Activated gamma-delta T cell treated with anti-CD3 and anti-CD28 coated beads, Interleukin-2, amount 50 U/mL, for 16 hours (primary cell): ENCODE results near the gene SPEM2.
A peak's percentile ranks its signal among the peaks of the same experiment; 100 is the strongest.

Source experiments
- DNase-seq: peaks from one replicate; pipeline ENCODE4 v3.0.0-alpha.2; 2020; ENCODE audit warnings: low read depth

The SPEM2 gene

DNA sequence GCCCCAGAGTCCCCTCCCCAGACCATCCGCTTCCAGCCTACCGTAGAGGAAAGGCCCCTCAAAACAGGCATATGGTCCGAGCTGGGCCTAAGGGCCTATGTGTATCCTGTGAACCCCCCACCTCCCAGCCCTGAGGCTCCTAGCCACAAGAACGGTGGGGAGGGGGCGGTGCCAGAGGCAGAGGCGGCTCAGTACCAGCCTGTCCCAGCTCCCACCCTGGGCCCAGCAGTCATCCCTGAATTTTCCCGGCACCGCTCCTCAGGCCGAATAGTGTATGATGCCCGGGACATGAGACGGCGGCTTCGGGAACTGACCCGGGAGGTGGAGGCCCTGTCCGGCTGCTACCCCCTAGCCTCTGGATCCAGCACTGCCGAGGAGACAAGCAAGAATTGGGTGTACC is 4.2 kb upstream of the SPEM2 start:
- DNase-seq: no peak

DNA sequence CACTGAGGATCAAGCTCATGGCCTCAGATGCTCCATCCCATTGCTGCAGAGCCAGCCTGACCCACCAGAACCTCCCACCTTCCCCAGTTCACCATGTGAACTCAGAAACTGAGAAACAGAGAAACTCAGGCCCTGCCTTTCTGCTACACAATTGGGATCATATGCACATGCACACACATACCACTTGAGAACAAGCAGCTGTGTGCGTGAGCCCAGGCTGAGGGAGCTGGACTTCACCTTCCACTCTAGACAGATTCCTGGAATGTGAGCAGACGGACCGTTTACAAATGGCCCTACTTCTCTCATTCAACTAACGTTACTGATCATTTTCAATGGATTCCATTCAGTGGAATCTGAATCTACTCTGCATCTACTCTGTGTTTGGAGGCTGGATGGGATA is 1.7 kb upstream of the SPEM2 start:
- DNase-seq: no peak

DNA sequence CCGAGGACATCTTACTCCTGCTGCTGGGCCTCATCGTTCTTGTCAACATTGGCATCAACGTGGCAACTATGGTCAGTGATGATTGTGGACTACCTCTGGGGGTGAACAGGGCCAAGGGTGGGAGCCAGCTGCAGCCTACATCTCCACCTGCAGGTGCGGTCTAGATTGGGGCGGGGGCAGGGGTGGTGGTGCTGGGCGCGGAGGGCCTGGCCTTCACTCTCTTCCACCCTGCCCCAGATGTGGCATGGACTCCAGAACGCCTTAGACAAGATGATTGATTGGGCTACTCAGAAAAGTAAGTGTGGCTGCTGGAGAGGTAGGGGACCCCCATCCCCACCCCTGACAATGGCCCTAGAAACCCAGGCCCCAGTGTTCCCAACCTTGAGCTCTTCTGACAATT is 340 bp downstream of the SPEM2 start:
- no peak for DNase-seq

- DNase-seq: no peak
Observed at GRCh38 chr17:7426203-7426863, 917 bp downstream of the SPEM2 start.

DNA sequence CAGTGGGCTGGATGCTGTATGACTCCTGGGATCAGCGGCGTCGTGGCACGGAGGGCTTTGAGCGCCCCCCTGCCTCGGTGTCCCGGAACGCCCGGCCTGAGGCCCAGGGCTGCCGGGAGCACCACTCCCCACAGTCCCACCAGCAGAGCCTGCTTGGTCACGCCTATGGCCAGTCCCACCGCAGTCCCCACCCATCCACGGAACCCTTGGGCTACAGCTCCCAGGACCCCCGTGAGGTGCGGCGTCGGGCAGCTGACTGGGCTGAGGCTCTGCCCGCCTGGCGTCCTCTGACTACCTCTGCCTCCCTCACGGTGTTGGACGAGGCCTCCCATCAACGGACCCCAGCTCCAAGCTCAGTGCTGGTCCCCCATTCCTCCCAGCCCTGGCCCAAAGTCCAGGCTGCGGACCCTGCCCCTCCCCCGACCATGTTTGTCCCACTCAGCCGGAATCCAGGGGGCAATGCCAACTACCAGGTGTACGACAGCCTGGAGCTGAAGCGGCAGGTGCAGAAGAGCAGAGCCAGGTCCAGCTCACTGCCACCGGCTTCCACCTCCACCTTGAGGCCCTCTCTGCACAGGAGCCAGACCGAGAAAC is 1.6 kb downstream of the SPEM2 start:
- no peak for DNase-seq

- no peak for DNase-seq
Observed at GRCh38 chr17:7427549-7427948, 2.1 kb downstream of the SPEM2 start.

- DNase-seq: no peak
Observed at GRCh38 chr17:7428557-7428956, 3.1 kb downstream of the SPEM2 start, which contains the start of gene SPEM3. Gene SPEM3, plus strand, starts transcription at chr17:7428857. Its CDS starts 46 bp downstream, at chr17:7428903.

DNA sequence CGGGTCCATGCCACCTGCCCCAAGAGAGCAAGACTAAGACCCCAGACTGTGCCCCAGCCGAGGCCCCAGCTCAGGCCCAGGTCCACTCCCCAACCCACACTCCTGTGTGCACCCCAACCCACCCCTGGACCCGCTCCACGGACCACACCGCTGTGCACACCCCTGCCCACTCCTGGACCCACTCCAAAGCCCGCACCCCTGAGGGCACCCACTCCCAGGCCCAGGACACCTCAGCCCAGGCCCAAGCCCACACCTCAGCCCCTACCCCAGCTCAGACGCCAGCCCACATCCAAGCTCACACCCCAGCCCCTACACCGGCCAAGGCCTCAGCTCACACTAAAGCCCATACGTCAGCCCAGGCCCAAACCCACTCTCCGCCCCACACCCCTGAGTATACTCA is 4.3 kb downstream of the SPEM2 start:
- no peak for DNase-seq

DNA sequence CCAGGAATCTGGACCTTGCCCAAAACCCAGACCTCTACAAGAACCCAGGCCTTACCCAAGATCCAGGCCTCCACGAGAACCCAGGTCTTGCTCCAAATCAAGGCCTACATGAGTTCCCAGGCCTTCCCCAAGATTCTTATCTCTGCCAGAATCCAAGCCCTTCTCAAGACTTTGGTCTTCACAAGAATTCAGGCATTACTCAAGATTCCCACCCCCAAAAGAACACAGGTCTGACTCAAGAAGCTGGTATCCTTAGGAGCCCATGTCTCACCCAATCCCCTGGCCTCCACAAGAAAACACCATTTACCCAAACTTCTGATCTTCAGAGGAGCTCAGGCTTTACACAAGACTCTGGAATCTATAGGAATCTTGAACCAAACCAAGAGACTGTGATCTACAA is 5.8 kb downstream of the SPEM2 start:
- DNase-seq: no peak

GRCh38 chr17:7432296-7432695 is 6.9 kb downstream of the SPEM2 start:
- DNase-seq: no peak

DNA sequence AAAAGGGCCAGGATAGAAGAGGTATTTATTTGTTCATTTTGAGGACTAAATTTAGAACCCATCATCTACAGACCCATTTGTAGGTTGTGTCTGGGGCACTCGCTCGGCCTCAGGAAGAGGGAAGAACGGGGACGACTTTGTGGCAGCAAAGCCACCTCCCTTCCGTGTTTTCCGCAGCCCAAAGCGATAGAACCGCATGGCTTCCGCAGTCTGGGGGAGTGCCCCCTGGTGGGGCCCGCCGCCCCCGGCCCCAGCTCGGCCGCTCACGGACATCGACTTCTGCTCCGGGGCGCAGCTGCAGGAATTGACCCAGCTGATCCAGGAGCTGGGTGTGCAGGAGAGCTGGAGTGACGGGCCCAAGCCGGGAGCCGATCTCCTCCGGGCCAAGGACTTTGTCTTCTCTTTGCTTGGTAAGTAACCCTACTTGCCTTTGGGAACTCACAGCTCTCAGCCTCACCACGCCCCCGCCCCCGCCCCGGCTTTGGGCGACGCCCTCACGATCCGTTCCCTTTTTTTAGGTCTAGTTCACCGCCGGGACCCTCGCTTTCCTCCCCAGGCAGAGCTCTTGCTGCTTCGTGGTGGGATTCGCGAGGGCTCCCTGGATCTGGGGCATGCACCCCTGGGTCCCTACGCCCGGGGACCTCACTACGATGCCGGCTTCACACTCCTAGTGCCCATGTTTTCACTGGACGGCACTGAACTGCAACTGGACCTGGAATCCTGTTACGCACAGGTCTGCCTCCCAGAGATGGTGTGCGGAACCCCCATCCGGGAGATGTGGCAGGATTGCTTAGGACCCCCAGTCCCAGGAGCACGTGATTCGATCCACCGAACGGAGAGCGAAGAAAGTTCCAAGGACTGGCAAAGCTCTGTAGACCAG is 10.5 kb downstream of the SPEM2 start:
- peak; percentile 27 for DNase-seq

DNA sequence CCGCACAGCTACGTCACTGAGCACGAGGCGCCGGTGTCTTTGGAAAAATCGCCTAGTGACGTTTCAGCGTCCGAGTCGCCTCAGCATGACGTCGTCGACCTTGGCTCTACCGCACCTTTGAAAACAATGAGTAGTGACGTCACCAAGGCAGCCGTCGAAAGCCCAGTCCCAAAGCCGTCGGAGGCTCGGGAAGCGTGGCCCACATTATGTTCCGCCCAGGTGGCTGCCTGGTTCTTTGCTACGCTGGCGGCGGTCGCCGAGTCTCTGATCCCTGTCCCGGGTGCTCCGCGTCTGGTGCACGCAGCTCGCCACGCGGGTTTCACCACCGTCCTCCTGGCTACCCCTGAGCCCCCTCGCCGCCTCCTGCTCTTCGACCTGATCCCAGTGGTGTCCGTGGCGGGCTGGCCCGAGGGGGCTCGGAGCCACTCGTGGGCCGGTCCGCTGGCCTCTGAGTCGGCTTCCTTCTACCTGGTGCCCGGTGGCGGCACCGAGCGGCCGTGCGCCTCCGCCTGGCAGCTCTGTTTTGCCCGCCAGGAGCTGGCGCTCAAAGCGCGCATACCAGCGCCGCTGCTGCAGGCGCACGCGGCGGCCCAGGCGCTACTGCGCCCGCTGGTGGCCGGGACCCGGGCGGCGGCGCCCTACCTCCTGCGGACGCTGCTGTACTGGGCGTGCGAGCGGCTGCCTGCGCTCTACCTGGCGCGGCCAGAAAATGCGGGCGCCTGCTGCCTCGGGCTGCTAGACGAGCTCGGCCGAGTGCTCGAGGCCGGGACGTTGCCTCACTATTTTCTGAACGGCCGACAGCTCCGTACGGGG is 11.3 kb downstream of the SPEM2 start:
- DNase-seq: peak; percentile 65

DNA sequence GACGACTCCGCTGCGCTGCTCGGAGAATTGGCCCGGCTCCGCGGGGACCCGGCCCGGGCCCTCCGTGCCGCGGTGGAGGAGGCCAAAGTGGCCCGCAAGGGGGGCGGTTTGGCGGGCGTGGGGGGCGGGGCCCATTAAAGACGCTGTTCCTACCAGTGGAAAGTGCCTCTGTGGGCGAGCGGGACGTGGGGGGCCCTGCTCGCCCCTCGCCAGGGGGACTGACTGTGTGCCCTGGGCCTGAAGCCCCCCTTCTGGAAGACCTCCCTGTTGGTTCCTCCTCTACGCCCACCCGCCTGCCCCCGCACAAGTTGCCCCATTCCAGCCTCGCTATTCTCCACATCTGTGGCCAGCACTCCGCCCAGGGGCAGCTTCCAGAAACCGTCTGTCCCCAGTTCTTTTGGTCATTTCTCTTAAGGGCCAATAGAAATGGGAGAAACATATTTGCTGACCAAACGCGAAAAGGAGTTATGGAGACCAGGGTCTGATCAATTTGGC is 12.0 kb downstream of the SPEM2 start:
- DNase-seq: no peak

DNA sequence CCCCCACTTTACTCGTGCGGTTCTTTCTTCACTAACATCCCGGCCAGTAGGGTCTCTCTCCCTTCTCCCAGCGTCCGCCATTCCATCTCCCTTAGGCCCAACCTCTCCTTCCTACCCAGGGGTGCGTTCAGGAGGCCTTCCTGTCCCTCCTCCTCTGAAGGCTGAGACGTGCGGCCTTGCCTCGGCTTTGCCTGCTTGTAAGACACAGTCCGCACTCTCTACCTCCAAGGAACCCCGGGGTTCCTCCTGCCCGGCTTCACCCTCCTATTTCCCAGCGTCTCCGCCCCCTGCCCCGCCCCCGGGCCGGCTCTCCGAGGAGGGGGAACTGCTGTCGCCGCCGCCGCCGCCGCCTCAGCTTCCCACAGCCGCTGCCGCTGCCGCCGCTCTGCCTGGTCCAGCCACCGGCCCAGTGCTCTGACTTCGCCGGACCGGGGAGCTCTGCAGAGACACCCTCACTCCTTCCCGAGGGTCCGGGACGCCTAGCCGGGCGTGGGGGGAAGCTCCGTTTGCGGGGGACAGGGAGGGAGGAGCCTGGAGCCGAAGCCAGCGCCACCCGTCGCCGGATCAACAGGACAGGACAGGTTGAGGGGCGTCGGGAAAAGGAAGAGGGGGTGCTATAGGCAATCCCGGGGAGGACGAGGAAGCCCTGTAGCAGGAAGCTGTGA is 12.7 kb downstream of the SPEM2 start:
- no peak for DNase-seq

GRCh38 chr17:7438656-7439460 is 13.4 kb downstream of the SPEM2 start:
- no peak for DNase-seq

DNA sequence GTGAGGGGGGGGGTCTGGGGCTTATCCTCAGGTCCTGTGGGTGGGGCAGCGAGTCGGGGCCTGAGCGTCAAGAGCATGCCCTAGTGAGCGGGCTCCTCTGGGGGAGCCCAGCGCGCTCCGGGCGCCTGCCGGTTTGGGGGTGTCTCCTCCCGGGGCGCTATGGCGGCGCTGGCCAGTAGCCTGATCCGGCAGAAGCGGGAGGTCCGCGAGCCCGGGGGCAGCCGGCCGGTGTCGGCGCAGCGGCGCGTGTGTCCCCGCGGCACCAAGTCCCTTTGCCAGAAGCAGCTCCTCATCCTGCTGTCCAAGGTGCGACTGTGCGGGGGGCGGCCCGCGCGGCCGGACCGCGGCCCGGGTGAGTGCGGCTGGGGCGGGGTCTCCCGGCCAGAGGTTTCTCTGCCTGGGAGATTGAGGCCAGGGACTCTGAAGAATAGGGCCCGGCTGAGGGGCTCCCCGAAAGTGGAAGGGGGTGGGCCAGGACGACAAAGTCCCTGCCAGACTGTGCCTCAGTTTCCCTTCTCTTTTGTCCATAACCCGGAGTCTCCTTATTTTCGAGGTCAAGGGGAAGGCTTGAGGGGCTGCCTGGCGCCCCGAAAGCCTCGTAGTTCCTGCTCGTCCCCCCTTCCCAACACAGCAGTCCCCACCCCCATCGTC is 14.2 kb downstream of the SPEM2 start, which contains the start of gene FGF11:
FGF11 (plus strand) TSS at position 51 of the 651 bp plus-strand sequence; CDS start at position 160, 109 bp downstream.
- DNase-seq: no peak

- no peak for DNase-seq
Observed at GRCh38 chr17:7440113-7440833, 14.9 kb downstream of the SPEM2 start.

- no peak for DNase-seq
Observed at GRCh38 chr17:7440834-7441195, 15.4 kb downstream of the SPEM2 start.

DNA sequence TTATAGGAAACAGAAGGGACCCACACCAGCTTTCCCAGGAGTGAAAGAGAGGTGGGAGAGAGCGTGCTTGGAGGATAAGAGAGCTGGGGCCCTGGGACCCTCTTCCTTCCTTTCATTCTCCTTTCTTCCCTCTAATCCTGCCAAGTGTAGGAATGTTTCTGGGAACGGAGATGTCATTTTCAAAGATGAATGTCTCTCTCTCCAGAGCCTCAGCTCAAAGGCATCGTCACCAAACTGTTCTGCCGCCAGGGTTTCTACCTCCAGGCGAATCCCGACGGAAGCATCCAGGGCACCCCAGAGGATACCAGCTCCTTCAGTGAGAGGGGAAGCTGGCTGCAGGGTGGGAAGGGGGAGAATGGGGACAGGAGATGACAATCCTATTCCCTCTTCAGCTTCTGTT is 15.8 kb downstream of the SPEM2 start:
- DNase-seq: no peak
